Measurements from ENCODE around the gene PRKAG2.

Gene PRKAG2

GRCh38 chr7:151896086-151896485 is 19.2 kb upstream of the PRKAG2 start:
- TF ChIP-seq TCF12 (IDR thresholded peaks at IDR 0.05; ENCODE audit: low read depth) (no peak), CREB1 (IDR thresholded peaks at IDR 0.05; ENCODE audit: low read depth) (no peak), NFIC (IDR thresholded peaks at IDR 0.05) (no peak), REST (IDR thresholded peaks at IDR 0.05; ENCODE audit: low read depth) (no peak), MAX (IDR thresholded peaks at IDR 0.05) (no peak), EP300 (IDR thresholded peaks at IDR 0.05; ENCODE audit: borderline replicate concordance) (no peak)

- no peak for TF ChIP-seq ZBTB7A (IDR thresholded peaks at IDR 0.05; ENCODE audit: low read depth)
- TF ChIP-seq TCF12 (IDR thresholded peaks at IDR 0.05; ENCODE audit: low read depth), result no peak
- no peak for TF ChIP-seq RAD21 (IDR thresholded peaks at IDR 0.05; ENCODE audit: low read depth)
- no peak for TF ChIP-seq TAF1 (IDR thresholded peaks at IDR 0.05; ENCODE audit: low read depth)
- no peak for TF ChIP-seq EP300 (IDR thresholded peaks at IDR 0.05; ENCODE audit: borderline replicate concordance)
- TF ChIP-seq FOXM1 (IDR thresholded peaks at IDR 0.05; ENCODE audit: borderline replicate concordance, low read depth), result no peak
- no peak for TF ChIP-seq EGR1 (IDR thresholded peaks at IDR 0.05)
- TF ChIP-seq MAX (IDR thresholded peaks at IDR 0.05), result no peak
- no peak for TF ChIP-seq USF1 (IDR thresholded peaks at IDR 0.05)
- TF ChIP-seq CEBPB (IDR thresholded peaks at IDR 0.05), result no peak
- TF ChIP-seq TEAD4 (IDR thresholded peaks at IDR 0.05), result no peak
- no peak for TF ChIP-seq NFIC (IDR thresholded peaks at IDR 0.05)
- TF ChIP-seq YY1 (IDR thresholded peaks at IDR 0.05; ENCODE audit: low read depth), result no peak
- TF ChIP-seq CREB1 (IDR thresholded peaks at IDR 0.05; ENCODE audit: low read depth), result no peak
- TF ChIP-seq REST (IDR thresholded peaks at IDR 0.05; ENCODE audit: low read depth), result no peak
Observed at GRCh38 chr7:151895631-151896031, 18.7 kb upstream of the PRKAG2 start.

GRCh38 chr7:151895008-151895630 is 18.2 kb upstream of the PRKAG2 start:
- TF ChIP-seq YY1 (IDR thresholded peaks at IDR 0.05; ENCODE audit: low read depth), result no peak
- no peak for TF ChIP-seq MAX (IDR thresholded peaks at IDR 0.05)
- TF ChIP-seq TEAD4 (IDR thresholded peaks at IDR 0.05), result no peak
- no peak for TF ChIP-seq ZBTB7A (IDR thresholded peaks at IDR 0.05; ENCODE audit: low read depth)
- no peak for TF ChIP-seq EGR1 (IDR thresholded peaks at IDR 0.05)
- no peak for TF ChIP-seq EP300 (IDR thresholded peaks at IDR 0.05; ENCODE audit: borderline replicate concordance)
- TF ChIP-seq REST (IDR thresholded peaks at IDR 0.05; ENCODE audit: low read depth), result no peak

GRCh38 chr7:151894111-151895007 is 17.4 kb upstream of the PRKAG2 start:
- TF ChIP-seq MAX (IDR thresholded peaks at IDR 0.05), result no peak
- no peak for TF ChIP-seq YY1 (IDR thresholded peaks at IDR 0.05; ENCODE audit: low read depth)
- TF ChIP-seq REST (IDR thresholded peaks at IDR 0.05; ENCODE audit: low read depth), result no peak
- no peak for TF ChIP-seq TAF1 (IDR thresholded peaks at IDR 0.05; ENCODE audit: low read depth)
- no peak for TF ChIP-seq USF1 (IDR thresholded peaks at IDR 0.05)
- no peak for TF ChIP-seq CREB1 (IDR thresholded peaks at IDR 0.05; ENCODE audit: low read depth)
- TF ChIP-seq ZBTB7A (IDR thresholded peaks at IDR 0.05; ENCODE audit: low read depth), result no peak
- no peak for TF ChIP-seq NFIC (IDR thresholded peaks at IDR 0.05)
- no peak for TF ChIP-seq CEBPB (IDR thresholded peaks at IDR 0.05)
- no peak for TF ChIP-seq TEAD4 (IDR thresholded peaks at IDR 0.05)
- TF ChIP-seq RAD21 (IDR thresholded peaks at IDR 0.05; ENCODE audit: low read depth), result no peak
- TF ChIP-seq EP300 (IDR thresholded peaks at IDR 0.05; ENCODE audit: borderline replicate concordance), result no peak
- TF ChIP-seq TCF12 (IDR thresholded peaks at IDR 0.05; ENCODE audit: low read depth), result no peak
- no peak for TF ChIP-seq FOXM1 (IDR thresholded peaks at IDR 0.05; ENCODE audit: borderline replicate concordance, low read depth)
- no peak for TF ChIP-seq EGR1 (IDR thresholded peaks at IDR 0.05)
